Measurements from ENCODE around the gene NAT10. TPM values are rescaled to one million over a fixed set of nuclear protein-coding genes. Genes with fewer than 3 reads are reported as not detected.
"Not testable (repeated sequence)": the region's sequence is repeated elsewhere in the genome, so short reads cannot be mapped to it uniquely, and the experiment has no call there.

Gene NAT10
- total and polyA plus RNA-seq, 4 experiments from 2014 or later, result 28.0 to 81.5 (median 61.4) TPM

- H3K4me3 Mint-ChIP-seq; H3K27me3 ChIP-seq (ENCODE audit: insufficient read depth, low read length); H3K4me1 ChIP-seq (ENCODE audit: insufficient read depth, low read length); H3K4me1 Mint-ChIP-seq; POLR2A ChIA-PET (ENCODE audit: partially characterized antibody); H3K27ac ChIP-seq (ENCODE audit: low read depth, low read length); intact Hi-C loops (cut with micrococcal nuclease); H3K36me3 ChIP-seq (ENCODE audit: insufficient read depth, low read length); DNase-seq; H3K4me3 ChIP-seq (ENCODE audit: low read length in 2 of 2); H3K36me3 Mint-ChIP-seq; H3K9me3 Mint-ChIP-seq; H3K27ac Mint-ChIP-seq; H3K9me3 ChIP-seq (ENCODE audit: control insufficient read depth in 1 of 2, low read length in 2 of 2); H3K27me3 Mint-ChIP-seq: not testable (repeated sequence)
- CTCF ChIA-PET (ENCODE audit: partially characterized antibody), result interaction anchor here (1.4 kb wide), 1 partner anchor 178 kb away, joined by 4 read pairs; the partner anchor contains the start of gene ABTB2
These were observed 75.4 kb downstream of the NAT10 start for GRCh38 chr11:34180814-34181165.

DNA sequence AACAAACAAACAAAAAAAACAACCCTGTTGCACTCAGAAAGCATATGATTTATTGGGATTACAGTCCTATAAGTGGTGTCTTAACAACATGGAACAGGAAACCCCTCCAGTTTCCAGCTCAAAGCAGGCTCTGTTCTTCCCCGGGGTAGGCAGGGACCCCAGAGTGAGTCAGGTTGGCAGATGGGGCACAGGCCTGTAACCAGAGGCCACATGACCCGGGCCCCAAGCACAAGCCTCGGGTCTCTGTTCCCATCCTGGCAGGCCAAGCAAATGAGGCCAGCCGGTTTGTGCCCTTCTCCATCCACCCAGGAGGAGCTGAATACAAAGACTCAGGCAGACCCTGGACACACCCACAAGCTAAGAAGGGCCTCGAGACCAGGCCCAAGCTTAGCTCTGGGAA is 75.8 kb downstream of the NAT10 start:
- Histone ChIP-seq H3K27me3 (ENCODE audit: insufficient read depth, low read length) (no peaks in the 10 kb centered on the region), H3K4me1 (ENCODE audit: insufficient read depth, low read length) (no peaks in the 10 kb centered on the region), H3K9me3 (ENCODE audit: control insufficient read depth in 1 of 2, low read length in 2 of 2) (no peaks in the 10 kb centered on the region), H3K27ac (ENCODE audit: low read depth, low read length) (no peak overlapping the region), H3K36me3 (ENCODE audit: insufficient read depth, low read length) (no peaks in the 10 kb centered on the region), H3K4me3 (ENCODE audit: low read length in 2 of 2) (no peak overlapping the region)
- ChIA-PET POLR2A (ENCODE audit: partially characterized antibody) (no interaction called here), CTCF (ENCODE audit: partially characterized antibody) (interaction anchor here (1.4 kb wide), 1 partner anchor 177 kb away, joined by 4 read pairs; the partner anchor contains the start of gene ABTB2)
- Mint-ChIP-seq H3K27ac (no peak overlapping the region), H3K9me3 (no peaks in the 10 kb centered on the region), H3K4me3 (no peak overlapping the region), H3K27me3 (peaks cover 0 to 2% of the 10 kb centered on the region in 2 donors), H3K36me3 (no peaks in the 10 kb centered on the region), H3K4me1 (no peaks in the 10 kb centered on the region)
- intact Hi-C loops (cut with micrococcal nuclease), result no loop called here
- DNase-seq, result no peak

DNA sequence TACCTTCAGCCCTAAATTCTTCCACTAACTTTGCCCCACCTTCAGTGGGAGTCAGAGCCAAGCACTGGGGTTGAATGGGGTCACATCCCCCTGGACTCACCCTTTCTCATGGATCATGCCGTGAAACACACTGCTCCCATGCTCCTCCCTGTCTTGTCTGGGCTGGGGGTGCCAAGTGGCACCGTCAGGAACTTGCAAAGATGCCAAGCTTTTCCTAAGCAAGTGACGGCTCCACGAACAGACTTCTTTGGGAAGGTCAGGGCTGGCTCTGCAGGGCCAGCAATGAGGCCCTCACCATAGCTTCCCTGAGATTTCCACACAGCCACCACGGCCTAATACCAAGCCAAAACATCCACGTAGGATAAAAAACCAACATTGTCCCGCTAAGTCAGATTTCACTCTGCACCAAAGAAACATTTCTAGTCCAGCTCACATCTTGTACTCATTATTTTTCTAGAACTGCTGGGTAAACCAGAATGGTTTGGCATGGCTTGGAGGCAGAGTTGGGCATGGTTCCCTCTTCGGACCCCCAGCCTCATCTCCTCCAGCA is 76.5 kb downstream of the NAT10 start:
- Histone ChIP-seq H3K27ac (ENCODE audit: low read depth, low read length) (no peak overlapping the region), H3K4me3 (ENCODE audit: low read length in 2 of 2) (no peak overlapping the region), H3K9me3 (ENCODE audit: control insufficient read depth in 1 of 2, low read length in 2 of 2) (no peaks in the 10 kb centered on the region), H3K36me3 (ENCODE audit: insufficient read depth, low read length) (no peaks in the 10 kb centered on the region), H3K27me3 (ENCODE audit: insufficient read depth, low read length) (no peaks in the 10 kb centered on the region), H3K4me1 (ENCODE audit: insufficient read depth, low read length) (no peaks in the 10 kb centered on the region)
- intact Hi-C loops (cut with micrococcal nuclease), result no loop called here
- Mint-ChIP-seq H3K27ac (no peak overlapping the region), H3K4me3 (no peak overlapping the region), H3K27me3 (no peaks in the 10 kb centered on the region), H3K36me3 (no peaks in the 10 kb centered on the region), H3K4me1 (no peaks in the 10 kb centered on the region), H3K9me3 (no peaks in the 10 kb centered on the region)
- ChIA-PET POLR2A (ENCODE audit: partially characterized antibody) (interaction anchor here (1.3 kb wide), 1 partner anchor 175 kb away, joined by 6 read pairs; the partner anchor contains the start of gene ABTB2), CTCF (ENCODE audit: partially characterized antibody) (interaction anchor here (1.2 kb wide), 1 partner anchor 185 kb away, joined by 3 read pairs; no protein-coding TSS in a partner anchor)
- DNase-seq, result no peak

GRCh38 chr11:34182425-34182824 is 77.0 kb downstream of the NAT10 start:
- no peak for DNase-seq
- H3K36me3 Mint-ChIP-seq, result no peaks in the 10 kb centered on the region
- no peak overlapping the region for H3K4me3 Mint-ChIP-seq
- H3K27me3 Mint-ChIP-seq, result no peaks in the 10 kb centered on the region
- Histone ChIP-seq H3K4me3 (ENCODE audit: low read length in 2 of 2) (no peak overlapping the region), H3K4me1 (ENCODE audit: insufficient read depth, low read length) (no peaks in the 10 kb centered on the region), H3K36me3 (ENCODE audit: insufficient read depth, low read length) (no peaks in the 10 kb centered on the region), H3K9me3 (ENCODE audit: control insufficient read depth in 1 of 2, low read length in 2 of 2) (no peaks in the 10 kb centered on the region), H3K27me3 (ENCODE audit: insufficient read depth, low read length) (no peaks in the 10 kb centered on the region), H3K27ac (ENCODE audit: low read depth, low read length) (no peak overlapping the region)
- intact Hi-C loops (cut with micrococcal nuclease), result no loop called here
- no peak overlapping the region for H3K27ac Mint-ChIP-seq
- H3K9me3 Mint-ChIP-seq, result no peaks in the 10 kb centered on the region
- H3K4me1 Mint-ChIP-seq, result no peaks in the 10 kb centered on the region
- CTCF ChIA-PET (ENCODE audit: partially characterized antibody), result interaction anchor here (1.2 kb wide), 1 partner anchor 186 kb away, joined by 3 read pairs; no protein-coding TSS in a partner anchor
- POLR2A ChIA-PET (ENCODE audit: partially characterized antibody), result interaction anchor here (1.2 to 1.3 kb wide), 2 partner anchors 8 to 175 kb away, joined by 3 to 6 read pairs; partner anchors contain the start of gene ABTB2

DNA sequence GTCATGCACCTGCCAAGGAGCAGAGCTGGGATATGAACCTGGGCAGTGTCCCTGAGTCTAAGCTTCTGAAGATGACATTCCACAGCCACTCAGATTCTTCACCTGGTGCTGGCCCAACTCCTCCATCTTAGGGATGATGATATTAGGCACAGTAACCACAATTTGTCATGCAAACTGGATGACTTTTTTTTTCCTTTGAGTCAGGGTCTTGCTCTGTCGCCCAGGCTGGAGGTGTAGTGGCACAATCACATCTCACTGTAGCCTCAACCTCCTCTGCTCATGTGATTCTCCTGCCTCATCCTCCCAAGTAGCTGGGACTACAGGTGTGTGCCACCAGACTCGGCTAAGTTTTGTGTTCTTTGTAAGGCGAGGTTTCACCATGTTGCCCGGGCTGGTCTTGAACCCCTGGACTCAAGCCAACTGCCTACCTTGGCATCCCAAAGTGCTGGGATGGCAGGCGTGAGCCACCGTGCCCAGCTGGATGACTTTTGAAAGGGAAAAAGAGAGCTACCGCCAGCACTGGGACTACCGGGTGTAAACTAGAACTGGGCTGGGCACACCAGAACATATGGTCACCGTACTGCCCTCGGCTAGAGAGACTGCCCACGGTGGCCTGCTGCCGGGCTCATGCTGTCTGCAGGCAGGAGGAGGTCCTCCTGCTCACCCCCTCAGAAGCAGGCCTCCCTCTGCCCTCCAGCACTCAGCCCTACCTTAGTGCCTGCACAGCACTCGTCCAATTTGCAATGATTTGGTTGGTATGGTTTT is 77.7 kb downstream of the NAT10 start:
- ChIA-PET POLR2A (ENCODE audit: partially characterized antibody) (interaction anchor here (1.2 to 1.3 kb wide), 2 partner anchors 8 to 174 kb away, joined by 3 to 6 read pairs; partner anchors contain the start of gene ABTB2), CTCF (ENCODE audit: partially characterized antibody) (interaction anchor here (1.2 to 6.0 kb wide), 2 partner anchors 9 to 187 kb away, joined by 3 to 44 read pairs; no protein-coding TSS in a partner anchor)
- Histone ChIP-seq H3K27me3 (ENCODE audit: insufficient read depth, low read length) (no peaks in the 10 kb centered on the region), H3K4me3 (ENCODE audit: low read length in 2 of 2) (no peak overlapping the region), H3K9me3 (ENCODE audit: control insufficient read depth in 1 of 2, low read length in 2 of 2) (no peaks in the 10 kb centered on the region), H3K27ac (ENCODE audit: low read depth, low read length) (no peak overlapping the region), H3K4me1 (ENCODE audit: insufficient read depth, low read length) (no peaks in the 10 kb centered on the region), H3K36me3 (ENCODE audit: insufficient read depth, low read length) (no peaks in the 10 kb centered on the region)
- Mint-ChIP-seq H3K27me3 (no peaks in the 10 kb centered on the region), H3K4me1 (no peaks in the 10 kb centered on the region), H3K4me3 (no peak overlapping the region), H3K9me3 (no peaks in the 10 kb centered on the region), H3K27ac (no peak overlapping the region), H3K36me3 (no peaks in the 10 kb centered on the region)
- DNase-seq, result no peak
- intact Hi-C loops (cut with micrococcal nuclease), result no loop called here

GRCh38 chr11:34183848-34184391 is 78.5 kb downstream of the NAT10 start:
- POLR2A ChIA-PET (ENCODE audit: partially characterized antibody), result no interaction called here
- DNase-seq, result no peak

DNA sequence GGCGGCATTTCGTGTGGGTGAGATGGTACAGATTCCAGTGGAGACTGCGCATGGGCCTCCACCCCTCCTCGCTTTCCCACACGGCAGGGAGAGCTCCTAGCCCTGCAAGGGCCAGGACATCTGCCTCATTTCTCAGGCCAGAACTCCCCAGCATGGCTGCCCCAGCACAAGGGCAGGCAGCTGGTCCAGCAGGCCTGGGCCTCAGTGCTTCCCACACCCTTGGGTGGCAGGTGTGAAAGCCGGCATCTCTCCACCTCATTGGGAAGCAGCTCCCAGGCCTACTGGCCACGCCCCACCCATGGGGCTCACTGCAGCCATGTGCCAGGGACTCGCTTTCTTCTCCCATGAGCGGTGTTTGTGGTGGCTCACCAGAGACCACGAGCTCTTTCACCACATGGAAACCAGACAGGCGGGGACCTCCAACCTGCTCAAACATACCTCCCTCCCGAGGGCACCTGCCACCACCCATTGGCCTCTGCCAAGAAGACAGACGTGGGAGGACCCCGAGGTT is 79.1 kb downstream of the NAT10 start:
- H3K4me1 ChIP-seq (ENCODE audit: insufficient read depth, low read length), result no peaks in the 10 kb centered on the region
- Mint-ChIP-seq H3K4me1 (peaks cover 0 to 2% (median 0%) of the 10 kb centered on the region in 4 donors), H3K27ac (no peak overlapping the region), H3K9me3 (no peaks in the 10 kb centered on the region), H3K27me3 (peaks cover 0 to 1% of the 10 kb centered on the region in 2 donors), H3K4me3 (no peak overlapping the region), H3K36me3 (no peaks in the 10 kb centered on the region)
- POLR2A ChIA-PET (ENCODE audit: partially characterized antibody), result no interaction called here
- no peak overlapping the region for H3K4me3 ChIP-seq (ENCODE audit: low read length in 2 of 2)
- no peaks in the 10 kb centered on the region for H3K36me3 ChIP-seq (ENCODE audit: insufficient read depth, low read length)
- H3K27ac ChIP-seq (ENCODE audit: low read depth, low read length), result no peak overlapping the region
- H3K27me3 ChIP-seq (ENCODE audit: insufficient read depth, low read length), result no peaks in the 10 kb centered on the region
- DNase-seq, result no peak
- intact Hi-C loops (cut with micrococcal nuclease), result no loop called here
- no peaks in the 10 kb centered on the region for H3K9me3 ChIP-seq (ENCODE audit: control insufficient read depth in 1 of 2, low read length in 2 of 2)
- CTCF ChIA-PET (ENCODE audit: partially characterized antibody), result interaction anchor here (2.0 to 6.0 kb wide), 2 partner anchors 10 to 174 kb away, joined by 8 to 44 read pairs; partner anchors contain the start of gene ABTB2

More at GRCh38 chr11:34183848-34184391, 78.5 kb downstream of the NAT10 start:
- no peak overlapping the region for H3K27ac Mint-ChIP-seq
- intact Hi-C loops (cut with micrococcal nuclease), result no loop called here
- Histone ChIP-seq H3K4me1 (ENCODE audit: insufficient read depth, low read length) (no peaks in the 10 kb centered on the region), H3K9me3 (ENCODE audit: control insufficient read depth in 1 of 2, low read length in 2 of 2) (no peaks in the 10 kb centered on the region), H3K27ac (ENCODE audit: low read depth, low read length) (no peak overlapping the region), H3K36me3 (ENCODE audit: insufficient read depth, low read length) (no peaks in the 10 kb centered on the region), H3K27me3 (ENCODE audit: insufficient read depth, low read length) (no peaks in the 10 kb centered on the region), H3K4me3 (ENCODE audit: low read length in 2 of 2) (no peak overlapping the region)
- CTCF ChIA-PET (ENCODE audit: partially characterized antibody), result interaction anchor here (2.0 to 6.0 kb wide), 2 partner anchors 10 to 174 kb away, joined by 8 to 44 read pairs; partner anchors contain the start of gene ABTB2
- H3K4me3 Mint-ChIP-seq, result no peak overlapping the region
- no peaks in the 10 kb centered on the region for H3K9me3 Mint-ChIP-seq
- no peaks in the 10 kb centered on the region for H3K36me3 Mint-ChIP-seq
- H3K27me3 Mint-ChIP-seq, result peaks cover 0 to 1% of the 10 kb centered on the region in 2 donors
- H3K4me1 Mint-ChIP-seq, result peaks cover 0 to 2% (median 0%) of the 10 kb centered on the region in 4 donors

Data from CD4-positive, alpha-beta memory T cell (primary cell).